Upper lobe of left lung (tissue), 6 donors: ENCODE data around the gene NSF. TPM values are rescaled to one million over a fixed set of nuclear protein-coding genes. Genes with fewer than 3 reads are reported as not detected.
"Not testable (repeated sequence)": the region's sequence is repeated elsewhere in the genome, so short reads cannot be mapped to it uniquely, and the experiment has no call there.

ENCODE experiments used
- ATAC-seq, 2 donors: fragments of 200-7000 bp; cut with Tn5 transposase; one replicate each; pipeline ENCODE4 v1.9.1; 2022; ENCODE audit warnings: mild to moderate bottlenecking in 2 of 2, moderate library complexity in 2 of 2; ENCODE audit not compliant: low FRiP score in 2 of 2
- DNase-seq, 2 donors: peaks; one replicate each; pipeline ENCODE4 v3.0.0-alpha.2; 2019 to 2020
- H3K27ac ChIP-seq, 4 donors: fragments of 200-600 bp; sonication (generic); one replicate each; pipeline ENCODE4 v1.5.1; 2016 to 2019
- H3K27me3 ChIP-seq, 4 donors: fragments of 200-600 bp; sonication (generic); one replicate each; pipeline ENCODE4 v1.5.1; 2017 to 2019
- H3K36me3 ChIP-seq, 4 donors: fragments of 200-600 bp; sonication (generic); one replicate each; pipeline ENCODE4 v1.5.1; 2016 to 2019
- H3K4me1 ChIP-seq, 4 donors: fragments of 200-600 bp; sonication (generic); one replicate each; pipeline ENCODE4 v1.5.1; 2018 to 2019
- H3K4me3 ChIP-seq, 4 donors: fragments of 200-600 bp; sonication (generic); one replicate each; pipeline ENCODE4 v1.5.1; 2017 to 2019; ENCODE audit warnings: mild to moderate bottlenecking in 2 of 4, moderate library complexity in 1 of 4
- H3K9me3 ChIP-seq, 4 donors: fragments of 200-600 bp; sonication (generic); one replicate each; pipeline ENCODE4 v1.5.1; 2018 to 2019
- WGBS, 2 donors: methylation state at CpG; one replicate each; pipeline ENCODE4 v1.1.5; 2017 to 2018; 5-methylcytosine and 5-hydroxymethylcytosine counted together
- total RNA-seq, 6 donors: library from RNA; depleted of rRNA in 4 of 6; stranded (reverse); fragments of >200 nt in 4 of 6; gene quantifications; one replicate each; pipeline versions ENCODE4 v1.1.0 to v1.2.1, GENCODE V29; 2016 to 2021
- donor health status: DM: no; HTN: no; CAD: no; lungs with moderate emphysema.
- donor health status: DM: no; HTN: yes; CAD: no; lungs with severe emphysema.

Gene NSF
- total RNA-seq, 6 donors from 2014 or later = 11.2 to 40.5 (median 25.7) TPM

DNA sequence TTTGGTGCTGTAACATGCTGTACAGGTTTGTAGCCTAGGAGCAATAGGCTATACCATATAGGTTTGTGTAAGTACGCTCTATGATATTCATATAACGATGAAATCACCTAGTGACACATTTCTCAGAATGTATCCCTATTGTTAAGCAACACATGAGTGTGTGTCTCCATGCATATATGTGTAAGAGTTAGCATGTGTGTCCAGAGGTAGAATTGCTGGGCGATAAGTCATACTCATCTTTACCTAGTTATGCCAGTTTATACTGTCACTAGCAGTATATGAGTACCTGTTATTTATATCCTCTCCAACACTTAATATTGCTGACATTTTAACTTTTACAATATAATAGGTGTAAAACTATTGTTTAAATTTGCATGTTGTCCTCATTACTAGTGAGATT lies 10.3 kb downstream of the NSF start:
- not testable (repeated sequence) for H3K9me3 ChIP-seq, ATAC-seq, H3K4me3 ChIP-seq, H3K4me1 ChIP-seq, H3K27me3 ChIP-seq, H3K27ac ChIP-seq, H3K36me3 ChIP-seq, DNase-seq
- no CpG with 5 or more reads among the region's 3 CpGs for WGBS, 2 donors

DNA sequence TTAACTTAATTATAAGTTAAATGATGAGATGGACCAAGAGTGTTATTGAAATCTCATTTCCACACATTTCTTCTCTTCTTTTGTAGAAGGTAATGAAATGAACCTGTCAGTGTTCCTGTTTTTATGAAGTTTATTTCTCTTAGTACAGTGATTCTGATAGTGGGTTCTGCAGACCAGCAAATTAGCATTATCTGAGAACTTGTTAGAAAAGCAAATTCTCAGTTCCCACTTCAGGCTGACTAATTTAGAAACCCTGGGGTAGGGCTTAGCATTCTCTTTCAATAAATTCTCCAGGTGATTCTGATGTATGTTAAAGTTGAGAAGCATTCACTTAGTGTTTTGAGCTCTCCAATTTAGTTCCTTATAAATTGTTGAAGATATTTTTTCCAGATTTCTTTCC lies 12.7 kb downstream of the NSF start:
- not testable (repeated sequence) for DNase-seq, ATAC-seq, H3K4me1 ChIP-seq, H3K9me3 ChIP-seq, H3K27ac ChIP-seq, H3K27me3 ChIP-seq, H3K36me3 ChIP-seq, H3K4me3 ChIP-seq

- H3K9me3 ChIP-seq, H3K4me3 ChIP-seq, H3K27me3 ChIP-seq, H3K27ac ChIP-seq, DNase-seq, H3K4me1 ChIP-seq, H3K36me3 ChIP-seq: not testable (repeated sequence)
- no CpG with 5 or more reads among the region's 2 CpGs for WGBS, 2 donors
- ATAC-seq = peak in 1 of 2 donors; percentile 48
Measured at GRCh38 chr17:46611304-46611703, 20.8 kb downstream of the NSF start.

DNA sequence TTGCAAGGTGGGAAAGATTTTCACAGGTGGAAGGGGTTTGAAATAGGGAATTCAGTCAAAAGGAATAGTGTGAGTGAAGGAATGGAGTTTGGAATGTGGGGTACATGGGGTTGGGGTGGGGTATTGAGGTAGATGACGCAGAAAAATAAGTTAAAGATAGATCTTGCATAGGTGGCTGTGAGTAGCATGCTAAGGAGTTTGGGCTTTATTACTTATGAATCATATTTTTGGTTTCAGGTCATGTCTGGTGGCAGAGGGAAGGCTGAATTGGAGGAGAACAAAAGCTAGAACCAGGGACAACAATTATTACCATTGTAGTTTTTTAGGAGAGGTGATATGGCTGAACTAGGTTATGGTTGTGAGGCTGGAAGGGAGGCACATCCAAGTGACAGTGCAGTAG lies 23.4 kb downstream of the NSF start:
- not testable (repeated sequence) for H3K36me3 ChIP-seq, H3K27ac ChIP-seq, H3K9me3 ChIP-seq, DNase-seq, ATAC-seq, H3K4me3 ChIP-seq, H3K4me1 ChIP-seq, H3K27me3 ChIP-seq
- no CpG with 5 or more reads among the region's 1 CpG for WGBS, 2 donors

DNA sequence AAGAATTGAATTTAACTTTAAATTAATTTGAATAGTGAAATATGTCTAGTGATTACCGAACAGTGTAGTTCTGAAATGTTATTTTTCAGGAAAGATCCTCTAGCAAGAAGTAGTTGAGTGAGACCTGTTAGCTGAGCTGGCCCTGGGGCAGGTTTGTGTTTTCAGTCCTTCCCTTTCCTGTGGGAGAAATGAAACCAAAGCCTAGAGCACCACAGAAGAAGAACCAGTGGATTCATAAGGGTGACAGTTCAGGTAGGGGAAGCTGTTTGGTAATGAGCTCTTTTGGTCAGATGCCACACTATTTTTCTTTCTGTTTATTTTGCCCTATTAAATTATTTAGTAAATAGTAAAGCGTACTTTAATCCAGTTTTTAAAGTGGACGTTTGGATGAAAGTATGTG lies 26.7 kb downstream of the NSF start:
- not testable (repeated sequence) for H3K27ac ChIP-seq, DNase-seq, ATAC-seq, H3K27me3 ChIP-seq, H3K9me3 ChIP-seq, H3K4me3 ChIP-seq, H3K36me3 ChIP-seq, H3K4me1 ChIP-seq
- no CpG with 5 or more reads among the region's 3 CpGs for WGBS, 2 donors

- not testable (repeated sequence) for H3K36me3 ChIP-seq, H3K9me3 ChIP-seq, DNase-seq, H3K4me1 ChIP-seq, ATAC-seq, H3K4me3 ChIP-seq, H3K27me3 ChIP-seq, H3K27ac ChIP-seq
- no CpG with 5 or more reads among the region's 1 CpG for WGBS, 2 donors
Measured at GRCh38 chr17:46618975-46619374, 28.5 kb downstream of the NSF start.

GRCh38 chr17:46623790-46624189 lies 33.3 kb downstream of the NSF start:
- H3K9me3 ChIP-seq, H3K36me3 ChIP-seq, H3K4me1 ChIP-seq, ATAC-seq, H3K27ac ChIP-seq, H3K4me3 ChIP-seq, H3K27me3 ChIP-seq, DNase-seq: not testable (repeated sequence)
- no CpG with 5 or more reads among the region's 2 CpGs for WGBS, 2 donors

DNA sequence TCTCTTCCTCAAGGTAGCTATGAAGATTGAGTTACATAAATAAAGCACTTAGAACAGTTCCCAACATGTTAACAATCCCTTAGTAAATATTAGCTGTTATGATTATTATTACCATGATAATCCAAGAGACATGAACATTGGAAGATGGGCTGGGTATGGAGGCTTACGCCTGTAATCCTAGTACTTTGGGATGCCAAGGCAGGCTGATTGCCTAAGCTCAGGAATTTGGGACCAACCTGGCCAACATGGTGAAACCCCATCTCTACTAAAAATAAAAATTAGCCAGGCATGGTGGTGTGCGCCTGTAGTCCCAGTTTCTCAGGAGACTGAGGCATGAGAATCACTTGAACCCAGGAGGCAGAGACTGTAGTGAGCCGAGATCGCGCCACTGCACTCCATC lies 34.3 kb downstream of the NSF start:
- H3K4me3 ChIP-seq = not testable (repeated sequence)

GRCh38 chr17:46627452-46627851 lies 37.0 kb downstream of the NSF start:
- not testable (repeated sequence) for H3K36me3 ChIP-seq, ATAC-seq, H3K27ac ChIP-seq, H3K4me3 ChIP-seq, H3K9me3 ChIP-seq, H3K4me1 ChIP-seq, DNase-seq, H3K27me3 ChIP-seq
- WGBS, 2 donors = no CpG with 5 or more reads among the region's 2 CpGs

More for the DNA sequence above, 34.3 kb downstream of the NSF start:
- H3K27me3 ChIP-seq, H3K9me3 ChIP-seq, H3K4me1 ChIP-seq, ATAC-seq, H3K36me3 ChIP-seq, H3K27ac ChIP-seq, DNase-seq: not testable (repeated sequence)
- WGBS, 2 donors = no CpG with 5 or more reads among the region's 5 CpGs

DNA sequence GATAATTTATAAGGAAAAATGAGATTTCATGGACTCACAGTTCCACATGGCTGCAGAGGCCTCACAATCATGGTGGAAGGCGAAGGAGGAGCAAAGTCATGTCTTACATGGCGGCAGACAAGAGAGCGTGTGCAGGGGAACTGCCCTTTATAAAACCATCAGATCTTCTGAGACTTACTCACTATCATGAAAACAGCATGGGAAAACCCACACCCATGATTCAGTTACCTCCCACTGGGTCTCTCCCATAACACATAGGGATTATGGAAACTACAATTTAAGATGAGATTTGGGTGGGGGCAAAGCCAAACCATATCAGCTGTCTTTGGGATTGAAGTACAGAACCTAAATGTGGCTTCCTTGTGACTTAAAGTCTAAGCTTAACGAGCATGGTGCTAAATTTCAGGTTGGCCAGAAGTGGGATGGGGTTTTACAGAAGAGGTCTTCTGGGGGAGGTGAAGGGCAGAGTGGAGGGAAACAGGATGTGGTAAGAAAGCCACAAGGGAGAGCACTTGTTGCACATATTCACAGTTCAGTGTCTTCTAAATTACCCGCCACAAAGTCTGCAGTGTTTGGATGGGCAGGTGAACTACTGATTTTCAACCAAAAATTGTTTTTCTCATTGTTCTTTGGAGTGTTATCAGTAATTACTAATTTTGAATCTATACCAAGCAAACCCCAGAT lies 38.4 kb downstream of the NSF start:
- not testable (repeated sequence) for H3K4me3 ChIP-seq, DNase-seq, H3K36me3 ChIP-seq, H3K27ac ChIP-seq, H3K27me3 ChIP-seq, H3K4me1 ChIP-seq, H3K9me3 ChIP-seq
- WGBS, 2 donors = no CpG with 5 or more reads among the region's 5 CpGs
- ATAC-seq = peak in 1 of 2 donors; percentile 27

GRCh38 chr17:46632146-46632545 lies 41.7 kb downstream of the NSF start:
- not testable (repeated sequence) for H3K9me3 ChIP-seq, H3K4me1 ChIP-seq, H3K4me3 ChIP-seq, DNase-seq, H3K36me3 ChIP-seq, H3K27me3 ChIP-seq, ATAC-seq, H3K27ac ChIP-seq
- WGBS, 2 donors = no CpG with 5 or more reads among the region's 3 CpGs

DNA sequence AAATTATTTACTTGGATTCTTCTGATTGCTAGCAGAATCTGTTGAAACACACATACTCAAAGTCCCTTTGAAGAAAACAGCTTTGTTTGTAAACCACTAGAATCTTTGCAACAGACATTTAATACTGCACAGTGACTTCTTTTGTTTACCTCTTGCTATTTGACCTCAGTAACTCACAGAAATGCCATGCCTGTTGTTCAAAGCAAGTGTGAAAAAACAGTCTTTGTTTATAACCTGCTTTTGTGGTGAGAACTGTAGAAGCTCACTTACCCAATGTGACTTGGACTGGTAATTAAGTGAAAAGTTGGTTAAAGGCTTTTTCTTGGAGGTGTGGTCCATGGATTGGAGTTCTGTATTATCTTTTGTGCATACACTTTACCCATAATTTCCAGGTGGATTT lies 44.4 kb downstream of the NSF start:
- not testable (repeated sequence) for ATAC-seq, DNase-seq, H3K27me3 ChIP-seq, H3K27ac ChIP-seq, H3K4me1 ChIP-seq, H3K9me3 ChIP-seq, H3K4me3 ChIP-seq, H3K36me3 ChIP-seq

DNA sequence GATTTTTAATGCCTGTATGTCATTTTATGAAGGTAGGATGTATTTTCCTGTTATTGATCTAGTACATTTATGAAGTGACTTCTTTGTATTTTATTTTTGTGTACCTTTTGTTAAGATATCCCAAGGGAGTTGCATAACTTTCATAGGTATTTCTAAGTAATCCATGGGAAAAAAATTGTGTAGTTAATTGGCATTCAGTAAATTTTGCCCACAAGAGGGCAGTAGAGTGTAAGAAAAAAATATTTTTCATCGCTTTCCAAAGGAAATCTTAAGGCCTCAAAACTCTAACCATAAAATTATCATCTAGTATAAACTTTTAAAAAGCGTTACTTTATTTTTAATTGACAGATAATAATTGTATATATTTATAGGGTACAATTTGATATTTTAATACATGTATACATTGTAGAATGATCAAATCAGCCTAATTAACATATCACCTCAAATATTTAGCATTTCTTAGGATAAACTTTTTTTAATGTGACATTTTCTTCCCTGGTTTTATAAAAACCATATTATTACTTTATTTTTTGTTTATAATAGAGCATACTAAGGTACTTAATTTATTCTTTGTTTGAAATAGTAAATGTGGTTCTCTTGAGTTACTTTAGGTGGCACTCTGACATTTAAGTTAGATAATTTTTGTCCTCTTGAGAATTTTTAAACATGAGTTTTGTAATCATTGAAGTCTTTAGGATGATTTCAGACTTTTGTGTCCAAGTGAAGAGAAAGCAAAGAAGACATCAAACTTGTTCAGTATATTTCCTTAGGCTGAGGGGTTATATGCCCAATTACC lies 51.6 kb downstream of the NSF start:
- H3K27ac ChIP-seq, H3K27me3 ChIP-seq, H3K4me1 ChIP-seq, H3K4me3 ChIP-seq, H3K9me3 ChIP-seq, H3K36me3 ChIP-seq, DNase-seq: not testable (repeated sequence)
- peak in 1 of 2 donors; percentile 56 for ATAC-seq
- 11% methylated on average over 1 of the region's 2 CpGs; no CpG with 5 or more reads in 1 of the 2 donors for WGBS, 2 donors
